Activated gamma-delta T cell treated with anti-CD3 and anti-CD28 coated beads, Interleukin-2, amount 50 U/mL, for 16 hours (primary cell): ENCODE measurements around the gene EFCAB11.

Experiments used
- DNase-seq: peaks from one replicate; pipeline ENCODE4 v3.0.0-alpha.2; 2020; ENCODE audit warnings: low read depth

Gene EFCAB11

GRCh38 chr14:89956661-89957009 is 2.1 kb upstream of the EFCAB11 start:
- no peak for DNase-seq

GRCh38 chr14:89955745-89956660 is 1.5 kb upstream of the EFCAB11 start, which contains the start of gene TDP1:
TSS of gene TDP1 (plus strand) at chr14:89955927. CDS start at chr14:89963115, 7,188 bp downstream.
- peak; percentile 95 for DNase-seq

- no peak for DNase-seq
These were observed 653 bp upstream of the EFCAB11 start for GRCh38 chr14:89955022-89955744.

GRCh38 chr14:89953602-89954001 is 928 bp downstream of the EFCAB11 start:
- no peak for DNase-seq

- no peak for DNase-seq
These were observed 2.0 kb downstream of the EFCAB11 start for GRCh38 chr14:89952576-89952975.

- no peak for DNase-seq
These were observed 7.2 kb downstream of the EFCAB11 start for GRCh38 chr14:89947344-89947743.

- DNase-seq, result no peak
These were observed 12.6 kb downstream of the EFCAB11 start for GRCh38 chr14:89941830-89942377.

GRCh38 chr14:89936654-89937185 is 17.8 kb downstream of the EFCAB11 start:
- no peak for DNase-seq

GRCh38 chr14:89933002-89933401 is 21.5 kb downstream of the EFCAB11 start:
- no peak for DNase-seq

GRCh38 chr14:89927186-89927865 is 27.2 kb downstream of the EFCAB11 start:
- DNase-seq, result no peak

GRCh38 chr14:89926694-89927093 is 27.8 kb downstream of the EFCAB11 start:
- no peak for DNase-seq

GRCh38 chr14:89924268-89924667 is 30.3 kb downstream of the EFCAB11 start:
- DNase-seq, result no peak

- no peak for DNase-seq
These were observed 32.3 kb downstream of the EFCAB11 start for GRCh38 chr14:89922031-89922907.

- DNase-seq, result no peak
These were observed 33.2 kb downstream of the EFCAB11 start for GRCh38 chr14:89921346-89921745.

GRCh38 chr14:89920056-89920455 is 34.5 kb downstream of the EFCAB11 start:
- DNase-seq, result no peak

GRCh38 chr14:89918721-89919120 is 35.8 kb downstream of the EFCAB11 start:
- no peak for DNase-seq

GRCh38 chr14:89915114-89915878 is 39.2 kb downstream of the EFCAB11 start:
- peak; percentile 48 for DNase-seq

GRCh38 chr14:89912667-89913211 is 41.8 kb downstream of the EFCAB11 start:
- DNase-seq, result no peak

GRCh38 chr14:89912221-89912620 is 42.3 kb downstream of the EFCAB11 start:
- DNase-seq, result no peak
